ENCODE results near the gene OSBPL2.

DNA sequence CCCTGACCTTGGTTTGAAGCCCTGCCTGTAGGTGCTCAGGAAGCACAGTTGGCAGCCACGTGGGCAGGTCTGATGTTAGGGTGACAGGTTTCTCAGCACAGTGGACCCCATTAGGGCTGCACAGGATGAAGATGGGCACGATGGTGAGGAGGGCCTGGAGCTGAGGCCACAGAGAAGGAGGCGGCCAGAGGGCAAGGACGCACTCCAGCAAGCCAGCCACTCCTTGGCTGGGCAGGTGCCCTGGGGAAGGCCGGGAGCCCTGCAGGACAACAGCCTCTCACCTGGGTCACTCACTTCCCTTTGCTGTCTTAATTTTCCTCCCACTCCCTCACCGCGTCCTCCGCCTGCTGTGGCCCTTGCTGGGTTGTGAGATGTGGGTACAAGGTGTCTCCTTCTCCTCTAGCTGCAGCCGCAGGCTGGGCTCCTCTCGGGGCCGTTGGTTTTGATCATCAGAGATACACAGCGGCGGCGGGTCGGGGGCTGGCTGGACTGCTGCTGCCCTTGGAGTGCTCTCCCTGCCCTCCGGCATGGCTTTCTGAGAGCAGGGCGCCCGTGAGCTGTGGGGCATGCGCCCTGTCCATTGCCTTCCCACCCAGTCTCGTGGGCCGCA is 5.7 kb downstream of the OSBPL2 start:
- TF ChIP-seq RAD21 (IDR thresholded peaks at IDR 0.05; ENCODE audit: low read depth) (no peak), SIN3A (IDR thresholded peaks at IDR 0.05; ENCODE audit: low read depth) (no peak), ZNF274 (IDR thresholded peaks at IDR 0.05; ENCODE audit: low read depth, low read length) (no peak), POLR2A (IDR thresholded peaks at IDR 0.05; ENCODE audit: borderline replicate concordance, extremely low read depth, insufficient read depth, insufficient read length) (no peak), EZH2 (IDR thresholded peaks at IDR 0.05) (no peak), SP1 (IDR thresholded peaks at IDR 0.05; ENCODE audit: low read depth) (no peak), FOSL1 (IDR thresholded peaks at IDR 0.05; ENCODE audit: low read depth) (no peak), EZH2phosphoT487 (IDR thresholded peaks at IDR 0.05; ENCODE audit: borderline replicate concordance) (no peak), POLR2AphosphoS5 (IDR thresholded peaks at IDR 0.05; ENCODE audit: low read depth, low read length) (no peak), SRF (IDR thresholded peaks at IDR 0.05; ENCODE audit: low read depth) (no peak)
- TF ChIP-seq, protein P1, sequence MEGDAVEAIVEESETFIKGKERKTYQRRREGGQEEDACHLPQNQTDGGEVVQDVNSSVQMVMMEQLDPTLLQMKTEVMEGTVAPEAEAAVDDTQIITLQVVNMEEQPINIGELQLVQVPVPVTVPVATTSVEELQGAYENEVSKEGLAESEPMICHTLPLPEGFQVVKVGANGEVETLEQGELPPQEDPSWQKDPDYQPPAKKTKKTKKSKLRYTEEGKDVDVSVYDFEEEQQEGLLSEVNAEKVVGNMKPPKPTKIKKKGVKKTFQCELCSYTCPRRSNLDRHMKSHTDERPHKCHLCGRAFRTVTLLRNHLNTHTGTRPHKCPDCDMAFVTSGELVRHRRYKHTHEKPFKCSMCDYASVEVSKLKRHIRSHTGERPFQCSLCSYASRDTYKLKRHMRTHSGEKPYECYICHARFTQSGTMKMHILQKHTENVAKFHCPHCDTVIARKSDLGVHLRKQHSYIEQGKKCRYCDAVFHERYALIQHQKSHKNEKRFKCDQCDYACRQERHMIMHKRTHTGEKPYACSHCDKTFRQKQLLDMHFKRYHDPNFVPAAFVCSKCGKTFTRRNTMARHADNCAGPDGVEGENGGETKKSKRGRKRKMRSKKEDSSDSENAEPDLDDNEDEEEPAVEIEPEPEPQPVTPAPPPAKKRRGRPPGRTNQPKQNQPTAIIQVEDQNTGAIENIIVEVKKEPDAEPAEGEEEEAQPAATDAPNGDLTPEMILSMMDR (IDR thresholded peaks at IDR 0.05 in 2 of 3, conservative IDR thresholded peaks at IDR 0.05 in 1 of 3; ENCODE audit: borderline replicate concordance in 1 of 3, insufficient read depth in 1 of 3, low read depth in 2 of 3, low read length in 2 of 3) = no peak
- TF ChIP-seq, protein P2, sequence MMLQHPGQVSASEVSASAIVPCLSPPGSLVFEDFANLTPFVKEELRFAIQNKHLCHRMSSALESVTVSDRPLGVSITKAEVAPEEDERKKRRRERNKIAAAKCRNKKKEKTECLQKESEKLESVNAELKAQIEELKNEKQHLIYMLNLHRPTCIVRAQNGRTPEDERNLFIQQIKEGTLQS (IDR thresholded peaks at IDR 0.05) = no peak
- TF ChIP-seq, protein P3, sequence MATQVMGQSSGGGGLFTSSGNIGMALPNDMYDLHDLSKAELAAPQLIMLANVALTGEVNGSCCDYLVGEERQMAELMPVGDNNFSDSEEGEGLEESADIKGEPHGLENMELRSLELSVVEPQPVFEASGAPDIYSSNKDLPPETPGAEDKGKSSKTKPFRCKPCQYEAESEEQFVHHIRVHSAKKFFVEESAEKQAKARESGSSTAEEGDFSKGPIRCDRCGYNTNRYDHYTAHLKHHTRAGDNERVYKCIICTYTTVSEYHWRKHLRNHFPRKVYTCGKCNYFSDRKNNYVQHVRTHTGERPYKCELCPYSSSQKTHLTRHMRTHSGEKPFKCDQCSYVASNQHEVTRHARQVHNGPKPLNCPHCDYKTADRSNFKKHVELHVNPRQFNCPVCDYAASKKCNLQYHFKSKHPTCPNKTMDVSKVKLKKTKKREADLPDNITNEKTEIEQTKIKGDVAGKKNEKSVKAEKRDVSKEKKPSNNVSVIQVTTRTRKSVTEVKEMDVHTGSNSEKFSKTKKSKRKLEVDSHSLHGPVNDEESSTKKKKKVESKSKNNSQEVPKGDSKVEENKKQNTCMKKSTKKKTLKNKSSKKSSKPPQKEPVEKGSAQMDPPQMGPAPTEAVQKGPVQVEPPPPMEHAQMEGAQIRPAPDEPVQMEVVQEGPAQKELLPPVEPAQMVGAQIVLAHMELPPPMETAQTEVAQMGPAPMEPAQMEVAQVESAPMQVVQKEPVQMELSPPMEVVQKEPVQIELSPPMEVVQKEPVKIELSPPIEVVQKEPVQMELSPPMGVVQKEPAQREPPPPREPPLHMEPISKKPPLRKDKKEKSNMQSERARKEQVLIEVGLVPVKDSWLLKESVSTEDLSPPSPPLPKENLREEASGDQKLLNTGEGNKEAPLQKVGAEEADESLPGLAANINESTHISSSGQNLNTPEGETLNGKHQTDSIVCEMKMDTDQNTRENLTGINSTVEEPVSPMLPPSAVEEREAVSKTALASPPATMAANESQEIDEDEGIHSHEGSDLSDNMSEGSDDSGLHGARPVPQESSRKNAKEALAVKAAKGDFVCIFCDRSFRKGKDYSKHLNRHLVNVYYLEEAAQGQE (IDR thresholded peaks at IDR 0.05; ENCODE audit: low read depth) = no peak

Data from HCT116 (cell line).